Keratinocyte (primary cell): ENCODE results near the gene UPK3B. TPM values are rescaled to one million over a fixed set of nuclear protein-coding genes. Genes with fewer than 3 reads are reported as not detected.

ENCODE experiments used
- DNase-seq: peaks from one replicate; pipeline ENCODE4 v3.0.0-alpha.2; 2011; ENCODE audit warnings: low read depth, missing footprints, low spot score
- FAIRE-seq: peaks from 2 replicates; lab custom pipeline; 2011; peaks lifted over from hg19 to GRCh38; lab: Jason Lieb, UNC
- H2AFZ ChIP-seq: 2 replicates; pipeline ENCODE4 v1.6.0; 2012; ENCODE audit warnings: low read length, control low read depth, inconsistent platforms; ENCODE audit not compliant: control insufficient read depth
- H3K27ac ChIP-seq: 2 replicates; pipeline ENCODE4 v1.5.1; 2011; ENCODE audit warnings: low read length; ENCODE audit not compliant: control insufficient read depth, insufficient read depth
- H3K27me3 ChIP-seq: 3 replicates; pipeline ENCODE4 v1.6.0; 2011; ENCODE audit warnings: low read length; ENCODE audit not compliant: control insufficient read depth, insufficient read depth; ENCODE audit errors: extremely low read depth
- H3K36me3 ChIP-seq, 2 experiments: 2 replicates in 1 of 2; 3 replicates in 1 of 2; pipeline ENCODE4 v1.5.1; 2011; ENCODE audit warnings: low read length in 2 of 2, mild to moderate bottlenecking in 1 of 2; ENCODE audit not compliant: control insufficient read depth in 2 of 2, insufficient read depth in 2 of 2; ENCODE audit errors: extremely low read depth in 1 of 2
- H3K4me1 ChIP-seq: 3 replicates; pipeline ENCODE4 v1.5.1; 2011; ENCODE audit warnings: low read length; ENCODE audit not compliant: control insufficient read depth, insufficient read depth; ENCODE audit errors: extremely low read depth
- H3K4me2 ChIP-seq: 3 replicates; pipeline ENCODE4 v1.6.0; 2011; ENCODE audit warnings: low read depth, low read length; ENCODE audit not compliant: control insufficient read depth, insufficient read depth; ENCODE audit errors: extremely low read depth
- H3K4me3 ChIP-seq, 3 experiments: fragments of 200-600 bp in 1 of 3; sonication (generic) in 1 of 3; 2 replicates in 2 of 3; 3 replicates in 1 of 3; pipeline ENCODE4 v1.5.1; 2011 to 2016; ENCODE audit warnings: low read length in 3 of 3, mild to moderate bottlenecking in 3 of 3, control low read depth in 2 of 3, inconsistent platforms in 1 of 3, low read depth in 1 of 3, mixed read lengths in 1 of 3, mixed run types in 1 of 3, moderate library complexity in 1 of 3; ENCODE audit not compliant: control insufficient read depth in 2 of 3, insufficient read depth in 2 of 3; ENCODE audit errors: extremely low read depth in 1 of 3
- H3K79me2 ChIP-seq: 2 replicates; pipeline ENCODE4 v1.6.0; 2012; ENCODE audit warnings: low read length; ENCODE audit not compliant: control insufficient read depth, insufficient read depth
- H3K9ac ChIP-seq: 3 replicates; pipeline ENCODE4 v1.6.0; 2011; ENCODE audit warnings: low read length; ENCODE audit not compliant: control insufficient read depth, insufficient read depth; ENCODE audit errors: extremely low read depth
- H3K9me1 ChIP-seq: 3 replicates; pipeline ENCODE4 v1.6.0; 2011; ENCODE audit warnings: low read length; ENCODE audit not compliant: control insufficient read depth, insufficient read depth; ENCODE audit errors: extremely low read depth
- H3K9me3 ChIP-seq: 2 replicates; pipeline ENCODE4 v1.5.1; 2012; ENCODE audit warnings: low read depth, low read length; ENCODE audit not compliant: control insufficient read depth
- H4K20me1 ChIP-seq: 3 replicates; pipeline ENCODE4 v1.6.0; 2011; ENCODE audit warnings: low read length; ENCODE audit not compliant: control insufficient read depth, insufficient read depth; ENCODE audit errors: extremely low read depth
- CTCF ChIP-seq, 3 experiments: IDR thresholded peaks in 1 of 3; conservative IDR thresholded peaks in 1 of 3; optimal IDR thresholded peaks in 1 of 3; 2 replicates in 2 of 3; 3 replicates in 1 of 3; pipeline versions ENCODE3 to v1.5.1; 2011; ENCODE audit warnings: low read length in 3 of 3, mild to moderate bottlenecking in 3 of 3, moderate library complexity in 2 of 3, control low read depth in 1 of 3, inconsistent platforms in 1 of 3; ENCODE audit not compliant: insufficient read depth in 2 of 3; ENCODE audit errors: extremely low read depth in 1 of 3
- EZH2 ChIP-seq: IDR thresholded peaks from one replicate; pipeline ENCODE4 v1.6.1; 2012; ENCODE audit warnings: inconsistent platforms, mild to moderate bottlenecking, low read length, moderate library complexity
- dilution Hi-C: fragments of 300-500 bp; cut with MboI; formaldehyde crosslinking; loops from one replicate; pipeline ENCODE4 v1.7.0; 2020; ENCODE audit warnings: low sequenced_read_pairs; ENCODE audit not compliant: extremely low pct_ligation_motif_present
- polyA plus RNA-seq, 5 experiments: library from polyadenylated mRNA; depleted of rRNA in 3 of 5; stranded (reverse) in 3 of 5; stranded (forward) in 1 of 5; unstranded in 1 of 5; fragments of >200 nt; gene quantifications; 1 replicate in 1 of 5; 2 replicates in 3 of 5; 3 replicates in 1 of 5; pipeline versions ENCODE4 v1.2.1 to v1.2.3, GENCODE V29; 2011 to 2012; ENCODE audit warnings: missing spikeins in 2 of 5, low read depth in 1 of 5, low replicate concordance in 1 of 5

The UPK3B gene
- polyA plus RNA-seq, 1 donor (not counting 4 experiments of a cell fraction or from before 2014, with no cell fraction given) = 2.6 TPM

DNA sequence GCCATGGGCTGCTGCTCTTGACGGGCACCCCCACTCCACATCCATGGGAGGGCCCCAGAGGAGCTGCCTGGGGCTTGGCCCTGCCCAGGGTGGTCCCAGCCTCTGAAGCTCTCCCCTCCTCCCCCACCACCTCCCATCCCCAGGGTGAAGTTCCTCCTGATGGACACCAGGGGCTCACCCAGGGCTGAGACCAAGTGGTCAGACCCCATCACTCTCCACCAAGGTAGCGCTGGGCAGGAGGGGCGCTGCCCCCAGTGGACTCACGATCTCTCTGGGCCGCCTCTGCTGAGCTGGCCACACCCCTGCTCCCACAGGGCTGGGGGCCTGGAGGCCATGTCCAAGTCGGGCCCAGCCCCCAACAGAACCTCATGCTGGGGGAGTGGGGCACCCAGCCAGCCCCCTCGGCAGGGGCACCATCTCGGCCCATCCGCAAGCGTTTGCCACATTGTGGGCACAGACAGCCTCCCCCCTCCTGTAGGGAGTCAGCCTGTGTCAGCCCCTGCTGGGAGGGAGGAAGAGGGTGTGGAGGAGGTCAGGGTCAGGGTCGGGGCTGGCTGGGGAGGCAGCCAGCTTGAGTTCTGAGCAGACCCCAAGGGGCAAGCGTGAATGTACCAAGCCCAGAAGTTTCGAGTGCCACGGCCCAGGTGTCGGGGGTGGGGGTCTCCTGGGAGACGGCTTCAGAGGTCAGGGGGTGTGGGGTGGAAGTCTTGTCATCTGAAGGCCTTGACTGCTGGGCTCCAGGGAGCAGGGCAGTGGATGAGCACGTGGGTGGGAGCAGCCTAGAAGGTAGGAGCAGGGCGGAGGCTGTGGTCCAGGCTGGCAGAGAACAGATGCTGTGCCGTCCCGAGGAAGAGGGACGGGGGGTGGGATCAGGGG, 2.8 kb downstream of the UPK3B start:
- Histone ChIP-seq H3K4me1 (peaks cover 10% of the 10 kb centered on the region), H3K9me1 (no peaks in the 10 kb centered on the region), H4K20me1 (no peaks in the 10 kb centered on the region), H3K4me3 (no peak overlapping the region), H3K9me3 (no peaks in the 10 kb centered on the region), H3K27ac (no peak overlapping the region), H3K4me2 (no peak overlapping the region), H3K36me3 (peaks cover 0 to 3% of the 10 kb centered on the region in 2 experiments), H3K9ac (no peak overlapping the region), H2AFZ (no peak overlapping the region), H3K79me2 (no peaks in the 10 kb centered on the region), H3K27me3 (no peaks in the 10 kb centered on the region)
- dilution Hi-C loops = no loop called here
- no peak for FAIRE-seq
- TF ChIP-seq CTCF (optimal IDR thresholded peaks at IDR 0.05 in 1 of 3, IDR thresholded peaks at IDR 0.05 in 1 of 3, conservative IDR thresholded peaks at IDR 0.05 in 1 of 3; ENCODE audit: extremely low read depth in 1 of 3, insufficient read depth in 2 of 3, low read length in 3 of 3) (peak; percentile 28 to 42 (median 32)), EZH2 (no peak)
- no peak for DNase-seq

DNA sequence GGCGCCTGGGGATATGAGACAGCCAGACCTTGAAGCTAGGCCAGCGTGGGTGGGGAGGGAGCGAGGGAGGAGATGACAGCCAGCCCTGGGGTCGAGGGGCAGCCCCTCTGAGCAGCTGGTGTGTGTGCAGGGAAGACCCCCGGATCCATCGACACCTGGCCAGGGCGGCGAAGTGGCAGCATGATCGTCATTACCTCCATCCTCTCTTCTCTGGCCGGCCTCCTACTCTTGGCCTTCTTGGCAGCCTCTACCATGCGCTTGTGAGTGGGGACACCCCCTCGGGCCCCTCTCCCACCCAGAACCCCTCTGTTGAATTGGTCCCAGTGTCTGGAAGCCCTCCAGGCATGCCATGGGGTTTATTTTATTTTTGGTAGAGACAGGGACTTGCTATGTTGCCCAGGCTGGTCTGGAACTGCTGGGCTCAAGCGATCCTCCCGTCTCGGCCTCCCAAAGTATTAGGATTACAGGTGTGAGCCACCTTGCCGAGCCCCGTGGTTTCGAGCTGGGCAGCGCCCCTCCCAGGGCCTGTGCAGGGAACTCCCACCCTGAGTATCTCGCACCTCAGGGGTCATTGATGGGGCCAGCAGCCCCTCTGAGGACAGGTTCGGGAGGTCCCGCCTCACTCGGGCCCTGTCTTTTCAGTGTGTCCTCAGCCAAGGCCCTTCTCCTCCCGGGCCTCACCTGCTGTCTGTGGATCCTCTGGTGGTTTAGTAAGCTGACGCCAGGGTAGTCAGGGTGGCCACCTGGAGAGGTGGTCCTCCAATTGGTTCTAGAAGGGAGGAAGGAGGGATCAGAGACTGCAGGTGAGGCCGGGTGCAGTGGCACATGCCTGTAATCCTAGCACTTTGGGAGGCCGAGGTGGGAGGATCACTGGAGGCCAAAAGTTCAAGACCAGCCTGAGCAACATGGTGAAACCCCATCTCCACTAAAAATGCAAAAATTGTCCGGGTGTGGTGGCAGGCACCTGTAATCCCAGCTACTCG, 3.8 kb downstream of the UPK3B start:
- Histone ChIP-seq H3K9me3 (no peaks in the 10 kb centered on the region), H2AFZ (no peak overlapping the region), H3K4me2 (no peak overlapping the region), H3K4me3 (no peak overlapping the region), H3K36me3 (peaks cover 0 to 3% of the 10 kb centered on the region in 2 experiments), H3K9me1 (no peaks in the 10 kb centered on the region), H3K27me3 (no peaks in the 10 kb centered on the region), H3K27ac (no peak overlapping the region), H3K9ac (no peak overlapping the region), H3K4me1 (peaks cover 10% of the 10 kb centered on the region), H4K20me1 (no peaks in the 10 kb centered on the region), H3K79me2 (no peaks in the 10 kb centered on the region)
- dilution Hi-C loops = no loop called here
- no peak for TF ChIP-seq CTCF (optimal IDR thresholded peaks at IDR 0.05 in 1 of 3, IDR thresholded peaks at IDR 0.05 in 1 of 3, conservative IDR thresholded peaks at IDR 0.05 in 1 of 3; ENCODE audit: extremely low read depth in 1 of 3, insufficient read depth in 2 of 3, low read length in 3 of 3)
- no peak for TF ChIP-seq EZH2
- FAIRE-seq (no peak), DNase-seq (no peak)
